Neural cell (in vitro differentiated cells): ENCODE results near the gene GNAT2. TPM values are rescaled to one million over a fixed set of nuclear protein-coding genes. Genes with fewer than 3 reads are reported as not detected.
"Not testable (repeated sequence)": the region's sequence is repeated elsewhere in the genome, so short reads cannot be mapped to it uniquely, and the experiment has no call there.

ENCODE experiments used
- H2AFZ ChIP-seq: fragments of 200-600, 300-800 bp; sonication (generic), shearing (Covaris generic); 2 replicates; pipeline ENCODE4 v1.6.0; 2014; ENCODE audit warnings: low read depth, mild to moderate bottlenecking, antibody characterized with exemption, low read length, moderate library complexity
- H3F3A ChIP-seq: fragments of 200-600 bp; shearing (Covaris generic); 2 replicates; pipeline ENCODE4 v1.6.1; 2016; ENCODE audit warnings: mild to moderate bottlenecking, moderate library complexity, mixed read lengths, antibody characterized with exemption, low read length; ENCODE audit not compliant: insufficient read depth, poor library complexity, severe bottlenecking
- H3K27ac ChIP-seq: fragments of 200-600, 300-800 bp; sonication (generic), shearing (Covaris generic); 2 replicates; pipeline ENCODE4 v1.5.1; 2014; ENCODE audit warnings: mild to moderate bottlenecking, low read length, moderate library complexity
- H3K27me3 ChIP-seq: fragments of 300-800, 200-600 bp; sonication (generic), shearing (Covaris generic); 2 replicates; pipeline ENCODE4 v1.6.0; 2014; ENCODE audit warnings: mild to moderate bottlenecking, low read depth, low read length, moderate library complexity; ENCODE audit not compliant: insufficient read depth
- H3K36me3 ChIP-seq: fragments of 300-800, 200-600 bp; sonication (generic), shearing (Covaris generic); 2 replicates; pipeline ENCODE4 v1.5.1; 2014; ENCODE audit warnings: mild to moderate bottlenecking, antibody characterized with exemption, low read length, moderate library complexity; ENCODE audit not compliant: insufficient read depth
- H3K4me2 ChIP-seq: fragments of 300-800, 200-600 bp; sonication (generic), shearing (Covaris generic); 2 replicates; pipeline ENCODE4 v1.6.0; 2014; ENCODE audit warnings: mild to moderate bottlenecking, low read length
- H3K4me3 ChIP-seq: fragments of 300-800, 200-600 bp; sonication (generic), shearing (Covaris generic); 2 replicates; pipeline ENCODE4 v1.5.1; 2014; ENCODE audit warnings: mild to moderate bottlenecking, low read length, moderate library complexity
- H3K79me2 ChIP-seq: fragments of 200-600 bp; shearing (Covaris generic); replicated peaks from 2 replicates; pipeline ENCODE4 v1.6.0; 2014; ENCODE audit warnings: mild to moderate bottlenecking, low read length, moderate library complexity; ENCODE audit not compliant: insufficient read depth
- H3K9ac ChIP-seq: fragments of 300-800, 200-600 bp; sonication (generic), shearing (Covaris generic); 2 replicates; pipeline ENCODE4 v1.6.1; 2016; ENCODE audit warnings: mild to moderate bottlenecking, low read length, mixed read lengths
- H3K9me2 ChIP-seq: fragments of 200-600 bp; shearing (Covaris generic); 2 replicates; pipeline ENCODE4 v1.6.1; 2016; ENCODE audit warnings: mild to moderate bottlenecking, low read length, mixed read lengths; ENCODE audit not compliant: insufficient read depth
- H3K9me3 ChIP-seq: fragments of 200-600, 300-800 bp; sonication (generic), shearing (Covaris generic); 2 replicates; pipeline ENCODE4 v1.6.1; 2016; ENCODE audit warnings: mild to moderate bottlenecking, mixed run types, low read length, moderate library complexity, mixed read lengths
- H4K20me1 ChIP-seq: fragments of 200-600 bp; shearing (Covaris generic); 2 replicates; pipeline ENCODE4 v1.6.1; 2016; ENCODE audit warnings: mild to moderate bottlenecking, mixed run types; ENCODE audit not compliant: insufficient read depth
- EZH2 ChIP-seq: fragments of 200-600, 300-800 bp; shearing (Covaris generic), sonication (generic); IDR thresholded peaks from 2 replicates; pipeline ENCODE4 v1.6.1; 2014; ENCODE audit warnings: antibody characterized with exemption, low read length, borderline replicate concordance, mild to moderate bottlenecking; ENCODE audit not compliant: insufficient read depth, poor library complexity, severe bottlenecking
- MXI1 ChIP-seq: fragments of 450-650 bp; conservative IDR thresholded peaks from 2 replicates; pipeline ENCODE4 v1.6.1; 2014; ENCODE audit warnings: antibody characterized with exemption, mild to moderate bottlenecking; ENCODE audit not compliant: poor library complexity, severe bottlenecking
- POLR2AphosphoS5 ChIP-seq: IDR thresholded peaks from 2 replicates; pipeline ENCODE4 v1.6.1; 2012
- REST ChIP-seq: IDR thresholded peaks from 2 replicates; pipeline ENCODE4 v1.6.1; 2012; ENCODE audit warnings: borderline replicate concordance
- SMC3 ChIP-seq: fragments of 450-650 bp; conservative IDR thresholded peaks from 2 replicates; pipeline ENCODE4 v1.6.1; 2014; ENCODE audit warnings: antibody characterized with exemption, mild to moderate bottlenecking, moderate library complexity; ENCODE audit not compliant: poor library complexity
- polyA plus RNA-seq: library from polyadenylated mRNA; depleted of rRNA; stranded (reverse); fragments of >200 nt; gene quantifications from 2 replicates; pipeline ENCODE4 v1.2.3, GENCODE V29; 2014
- TF ChIP-seq, protein P1 (sequence below): fragments of 450-650 bp; IDR thresholded peaks from 2 replicates; pipeline ENCODE4 v1.5.1; 2014; ENCODE audit warnings: antibody characterized with exemption, mild to moderate bottlenecking, moderate library complexity; ENCODE audit not compliant: poor library complexity, severe bottlenecking

GNAT2 gene
- polyA plus RNA-seq, 1 donor from 2014 or later = 1.5 TPM

DNA sequence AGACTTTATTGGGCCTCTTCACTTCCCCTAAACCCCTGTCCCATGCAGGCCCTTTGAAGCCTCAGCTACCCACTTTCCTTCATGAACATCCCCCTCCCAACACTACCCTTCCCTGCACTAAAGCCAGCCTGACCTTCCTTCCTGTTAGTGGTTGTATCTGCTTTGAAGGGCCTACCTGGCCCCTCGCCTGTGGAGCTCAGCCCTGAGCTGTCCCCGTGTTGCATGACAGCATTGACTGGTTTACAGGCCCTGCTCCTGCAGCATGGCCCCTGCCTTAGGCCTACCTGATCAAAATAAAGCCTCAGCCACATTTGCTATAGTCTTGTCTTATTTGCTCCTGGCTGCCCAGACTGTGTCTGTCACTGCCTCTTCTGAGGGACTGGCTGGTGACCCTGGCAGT lies 42.0 kb upstream of the GNAT2 start:
- H3K36me3 ChIP-seq = no peaks in the 10 kb centered on the region
- no peak overlapping the region for H2AFZ ChIP-seq
- no peak overlapping the region for H3K9ac ChIP-seq
- H3K4me2 ChIP-seq = no peak overlapping the region
- no peaks in the 10 kb centered on the region for H4K20me1 ChIP-seq
- H3F3A ChIP-seq = no peaks in the 10 kb centered on the region
- no peaks in the 10 kb centered on the region for H3K9me3 ChIP-seq
- no peaks in the 10 kb centered on the region for H3K9me2 ChIP-seq
- no peak overlapping the region for H3K4me3 ChIP-seq
- TF ChIP-seq EZH2 = no peak
- no peak for TF ChIP-seq MXI1
- TF ChIP-seq, protein P1, sequence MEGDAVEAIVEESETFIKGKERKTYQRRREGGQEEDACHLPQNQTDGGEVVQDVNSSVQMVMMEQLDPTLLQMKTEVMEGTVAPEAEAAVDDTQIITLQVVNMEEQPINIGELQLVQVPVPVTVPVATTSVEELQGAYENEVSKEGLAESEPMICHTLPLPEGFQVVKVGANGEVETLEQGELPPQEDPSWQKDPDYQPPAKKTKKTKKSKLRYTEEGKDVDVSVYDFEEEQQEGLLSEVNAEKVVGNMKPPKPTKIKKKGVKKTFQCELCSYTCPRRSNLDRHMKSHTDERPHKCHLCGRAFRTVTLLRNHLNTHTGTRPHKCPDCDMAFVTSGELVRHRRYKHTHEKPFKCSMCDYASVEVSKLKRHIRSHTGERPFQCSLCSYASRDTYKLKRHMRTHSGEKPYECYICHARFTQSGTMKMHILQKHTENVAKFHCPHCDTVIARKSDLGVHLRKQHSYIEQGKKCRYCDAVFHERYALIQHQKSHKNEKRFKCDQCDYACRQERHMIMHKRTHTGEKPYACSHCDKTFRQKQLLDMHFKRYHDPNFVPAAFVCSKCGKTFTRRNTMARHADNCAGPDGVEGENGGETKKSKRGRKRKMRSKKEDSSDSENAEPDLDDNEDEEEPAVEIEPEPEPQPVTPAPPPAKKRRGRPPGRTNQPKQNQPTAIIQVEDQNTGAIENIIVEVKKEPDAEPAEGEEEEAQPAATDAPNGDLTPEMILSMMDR = no peak
- H3K27ac ChIP-seq = no peak overlapping the region
- no peaks in the 10 kb centered on the region for H3K79me2 ChIP-seq
- no peaks in the 10 kb centered on the region for H3K27me3 ChIP-seq

- not testable (repeated sequence) for H2AFZ ChIP-seq, H3K4me2 ChIP-seq, H3K9me2 ChIP-seq, H3K9me3 ChIP-seq, H4K20me1 ChIP-seq, H3K79me2 ChIP-seq, H3K27me3 ChIP-seq, H3F3A ChIP-seq, H3K9ac ChIP-seq, H3K4me3 ChIP-seq, H3K27ac ChIP-seq, H3K36me3 ChIP-seq
Measured at GRCh38 chr1:109660691-109661026, 41.2 kb upstream of the GNAT2 start.

DNA sequence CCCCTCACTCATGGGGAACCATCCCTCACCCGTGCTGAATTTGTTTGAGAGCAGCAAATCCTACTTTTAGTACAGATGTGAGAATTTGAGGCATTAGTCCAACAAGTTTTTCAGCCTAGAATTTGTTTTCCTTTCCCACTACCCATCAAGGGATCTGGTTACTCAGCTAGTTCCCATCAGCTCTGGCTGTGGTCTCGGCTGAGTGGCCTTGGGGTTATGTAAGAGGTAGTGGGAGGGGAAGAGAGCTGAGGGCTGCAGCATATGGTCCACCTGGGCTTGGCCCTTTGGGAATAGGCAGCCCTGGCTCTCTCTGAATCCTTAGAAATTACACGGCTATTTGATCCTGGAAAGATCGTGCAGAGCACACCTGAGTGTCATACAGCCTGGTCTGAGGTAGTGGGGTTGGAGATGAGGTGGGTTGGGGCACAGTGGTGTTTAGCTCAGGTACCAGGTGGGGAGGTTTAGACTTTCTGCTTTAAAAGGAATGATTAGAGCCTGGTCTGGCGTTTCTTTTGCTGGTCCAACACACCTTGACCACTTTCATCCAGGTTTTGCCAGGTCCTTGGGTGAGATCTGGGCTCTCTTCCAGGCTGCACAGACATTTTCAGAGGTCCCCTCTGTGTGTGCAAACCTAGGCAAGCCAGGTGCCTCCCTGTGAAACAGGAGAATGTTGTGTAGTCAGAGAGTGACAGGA lies 40.7 kb upstream of the GNAT2 start:
- no peak for TF ChIP-seq REST
- no peak for TF ChIP-seq MXI1
- TF ChIP-seq SMC3 = no peak
- TF ChIP-seq POLR2AphosphoS5 = no peak
- TF ChIP-seq, protein P1 = no peak
- Histone ChIP-seq H3K36me3 (no peaks in the 10 kb centered on the region), H3K9ac (no peak overlapping the region), H3K79me2 (no peaks in the 10 kb centered on the region), H3K9me2 (no peaks in the 10 kb centered on the region), H3K27ac (no peak overlapping the region), H3K4me3 (no peak overlapping the region), H3K4me2 (no peak overlapping the region), H3K9me3 (no peaks in the 10 kb centered on the region), H3F3A (no peaks in the 10 kb centered on the region), H3K27me3 (no peaks in the 10 kb centered on the region), H2AFZ (no peak overlapping the region), H4K20me1 (no peaks in the 10 kb centered on the region)
